ENCODE results near the gene IL1RAPL2.

DNA sequence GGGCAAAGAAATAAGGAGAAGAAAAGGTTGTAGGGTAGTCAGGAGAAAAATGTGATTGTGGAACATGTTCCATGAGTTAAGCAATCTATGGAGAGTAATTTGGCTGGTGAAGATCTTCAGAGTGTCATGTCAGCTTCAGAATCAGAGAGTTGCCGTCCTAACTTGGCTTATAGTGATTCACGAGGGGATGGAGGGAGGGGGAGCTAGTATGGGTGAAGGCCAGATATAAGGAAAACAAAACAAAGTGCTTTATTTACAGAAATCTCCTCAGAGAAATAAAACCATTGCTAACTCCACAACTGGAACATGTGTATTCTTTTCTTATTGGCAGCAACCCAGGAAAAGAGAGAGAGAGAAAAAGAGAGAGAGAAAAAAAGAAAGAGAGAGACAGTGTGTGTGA is 999.9 kb downstream of the IL1RAPL2 start:
- TF ChIP-seq, protein P1, sequence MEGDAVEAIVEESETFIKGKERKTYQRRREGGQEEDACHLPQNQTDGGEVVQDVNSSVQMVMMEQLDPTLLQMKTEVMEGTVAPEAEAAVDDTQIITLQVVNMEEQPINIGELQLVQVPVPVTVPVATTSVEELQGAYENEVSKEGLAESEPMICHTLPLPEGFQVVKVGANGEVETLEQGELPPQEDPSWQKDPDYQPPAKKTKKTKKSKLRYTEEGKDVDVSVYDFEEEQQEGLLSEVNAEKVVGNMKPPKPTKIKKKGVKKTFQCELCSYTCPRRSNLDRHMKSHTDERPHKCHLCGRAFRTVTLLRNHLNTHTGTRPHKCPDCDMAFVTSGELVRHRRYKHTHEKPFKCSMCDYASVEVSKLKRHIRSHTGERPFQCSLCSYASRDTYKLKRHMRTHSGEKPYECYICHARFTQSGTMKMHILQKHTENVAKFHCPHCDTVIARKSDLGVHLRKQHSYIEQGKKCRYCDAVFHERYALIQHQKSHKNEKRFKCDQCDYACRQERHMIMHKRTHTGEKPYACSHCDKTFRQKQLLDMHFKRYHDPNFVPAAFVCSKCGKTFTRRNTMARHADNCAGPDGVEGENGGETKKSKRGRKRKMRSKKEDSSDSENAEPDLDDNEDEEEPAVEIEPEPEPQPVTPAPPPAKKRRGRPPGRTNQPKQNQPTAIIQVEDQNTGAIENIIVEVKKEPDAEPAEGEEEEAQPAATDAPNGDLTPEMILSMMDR (IDR thresholded peaks at IDR 0.05) = no peak
- TF ChIP-seq POLR2A (IDR thresholded peaks at IDR 0.05) = no peak

All from thyroid gland (tissue), 4 donors.